ENCODE measurements around the gene TSPAN14. TPM values are rescaled to one million over a fixed set of nuclear protein-coding genes. Genes with fewer than 3 reads are reported as not detected.

Gene TSPAN14
- total and polyA plus RNA-seq, 10 of the 15 experiments (the other 5 are each of a cell fraction or from before 2014, with no cell fraction given) = 2.5 to 31.7 (median 17.9) TPM

DNA sequence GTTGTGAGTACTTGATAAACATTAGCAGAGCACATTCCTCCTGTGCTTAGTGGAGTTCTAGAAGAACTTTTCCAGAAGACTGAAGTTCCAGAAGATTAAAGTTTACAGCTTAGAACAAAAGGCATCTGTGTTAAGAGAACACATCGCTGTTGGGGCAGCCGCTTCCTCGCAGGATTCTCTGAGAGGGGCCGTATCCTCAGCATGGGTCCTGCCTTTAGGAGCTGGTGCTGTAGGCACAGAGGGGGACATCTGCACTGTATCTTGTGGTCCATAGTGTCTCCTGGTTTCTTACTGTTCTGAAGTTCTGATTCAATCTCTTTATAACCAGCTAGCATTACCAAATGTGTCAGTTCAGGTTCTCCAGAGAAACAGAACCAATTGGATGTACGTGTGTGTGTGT lies 99.9 kb downstream of the TSPAN14 start:
- no peaks in the 10 kb centered on the region for H3K79me2 ChIP-seq (ENCODE audit: control insufficient read depth, insufficient read depth, low read length)
- BruUV-seq (replicated peaks) = no TSS peak
- no peak overlapping the region for H2AFZ ChIP-seq (ENCODE audit: control insufficient read depth, low read depth, low read length)
- RAD21 ChIA-PET (ENCODE audit: unreplicated experiment) = interaction anchor here (1.0 kb wide), 1 partner anchor 18 kb away, joined by 3 read pairs; no protein-coding TSS in a partner anchor
- DNase-seq (ENCODE audit: low read depth, low spot score) (no peak), ATAC-seq (no peak), FAIRE-seq (no peak)
- H4K20me1 ChIP-seq (ENCODE audit: control insufficient read depth, insufficient read depth) = no peaks in the 10 kb centered on the region
- no peak overlapping the region for H3K4me3 ChIP-seq
- CTCF ChIA-PET = interaction anchor here (0.8 to 1.2 kb wide), 2 partner anchors 44 to 45 kb away, joined by 4 read pairs; no protein-coding TSS in a partner anchor
- H3K9ac ChIP-seq (ENCODE audit: control insufficient read depth, insufficient read depth, low read length) = no peak overlapping the region
- in situ Hi-C loops (cut with MboI) (no loop called here), intact Hi-C loops (cut with micrococcal nuclease; ENCODE audit: unreplicated experiment) (no loop called here)
- H3K36me3 ChIP-seq (ENCODE audit: control insufficient read depth in 2 of 2, insufficient read depth in 2 of 2, low read length in 1 of 2) = no peaks in the 10 kb centered on the region
- TF ChIP-seq JUNB (IDR thresholded peaks at IDR 0.05) = no peak
- TF ChIP-seq RAD21 (IDR thresholded peaks at IDR 0.05; ENCODE audit: insufficient read depth, low read depth, low read length) = no peak
- WGBS (ENCODE audit: insufficient coverage, insufficient replicate concordance, low lambda C conversion rate, missing lambda C conversion rate) = 84% methylated on average over 5 of the region's 5 CpGs
- H3K27ac ChIP-seq (ENCODE audit: control insufficient read depth, insufficient read depth) = no peak overlapping the region
- POLR2A ChIA-PET = no interaction called here
- no peaks in the 10 kb centered on the region for H3K9me3 ChIP-seq (replicated peaks; ENCODE audit: control insufficient read depth, insufficient read depth, low read length)
- no peak overlapping the region for H3K4me2 ChIP-seq (ENCODE audit: control insufficient read depth, insufficient read depth)
- H3K27me3 ChIP-seq (replicated peaks in 1 of 2; ENCODE audit: control insufficient read depth in 2 of 2, insufficient read depth in 2 of 2, low read length in 1 of 2) = no peaks in the 10 kb centered on the region; a peak in 1 of 4 replicates
- H3K4me1 ChIP-seq (ENCODE audit: control insufficient read depth, insufficient read depth, low read length) = no peaks in the 10 kb centered on the region
- SMC1A ChIA-PET (ENCODE audit: uncharacterized antibody, unreplicated experiment) = no interaction called here

DNA sequence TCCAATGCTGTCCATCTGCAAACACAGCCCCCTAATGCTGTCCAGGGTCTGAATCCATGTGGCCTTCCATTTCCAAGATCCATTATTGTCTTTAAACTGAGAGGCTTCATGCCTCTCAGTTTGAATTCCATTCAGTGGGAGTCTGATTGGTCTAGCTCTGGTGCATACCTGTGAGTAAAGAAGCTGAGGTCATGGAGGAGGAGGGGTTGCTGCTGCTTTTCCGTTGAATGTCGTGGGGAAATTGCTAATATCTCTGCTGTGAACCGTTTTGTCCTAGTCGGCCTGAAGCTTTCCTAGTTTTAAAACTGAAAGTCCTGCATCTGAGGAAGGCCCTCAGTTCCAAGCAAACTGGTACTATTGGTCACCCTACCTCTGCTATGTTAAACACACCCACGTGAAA lies 101.3 kb downstream of the TSPAN14 start:
- ChIA-PET POLR2A (interaction anchor here (1.0 to 1.5 kb wide), 3 partner anchors 9 to 31 kb away, joined by 3 read pairs; no protein-coding TSS in a partner anchor), CTCF (interaction anchor here (0.7 to 1.9 kb wide), 3 partner anchors 8 to 111 kb away, joined by 3 to 4 read pairs (median 4); no protein-coding TSS in a partner anchor)

More for the DNA sequence above, 101.3 kb downstream of the TSPAN14 start:
- no peaks in the 10 kb centered on the region for H3K36me3 ChIP-seq (ENCODE audit: control insufficient read depth in 2 of 2, insufficient read depth in 2 of 2, low read length in 1 of 2)
- ATAC-seq (no peak), FAIRE-seq (no peak), DNase-seq (ENCODE audit: low read depth, low spot score) (no peak)
- no peak overlapping the region for H3K27ac ChIP-seq (ENCODE audit: control insufficient read depth, insufficient read depth)
- SMC1A ChIA-PET (ENCODE audit: uncharacterized antibody, unreplicated experiment) = interaction anchor here (0.5 to 1.9 kb wide), 3 partner anchors 42 to 129 kb away, joined by 4 read pairs; no protein-coding TSS in a partner anchor
- H3K79me2 ChIP-seq (ENCODE audit: control insufficient read depth, insufficient read depth, low read length) = no peaks in the 10 kb centered on the region
- H2AFZ ChIP-seq (ENCODE audit: control insufficient read depth, low read depth, low read length) = no peak overlapping the region
- no peak overlapping the region for H3K4me3 ChIP-seq
- WGBS (ENCODE audit: insufficient coverage, insufficient replicate concordance, low lambda C conversion rate, missing lambda C conversion rate) = 22% methylated on average over 5 of the region's 5 CpGs
- BruUV-seq (replicated peaks) = no TSS peak
- in situ Hi-C loops (cut with MboI) (no loop called here), intact Hi-C loops (cut with micrococcal nuclease; ENCODE audit: unreplicated experiment) (no loop called here)
- no peaks in the 10 kb centered on the region; a peak in 1 of 4 replicates for H3K27me3 ChIP-seq (replicated peaks in 1 of 2; ENCODE audit: control insufficient read depth in 2 of 2, insufficient read depth in 2 of 2, low read length in 1 of 2)
- H3K9me3 ChIP-seq (replicated peaks; ENCODE audit: control insufficient read depth, insufficient read depth, low read length) = no peaks in the 10 kb centered on the region
- H3K4me1 ChIP-seq (ENCODE audit: control insufficient read depth, insufficient read depth, low read length) = no peaks in the 10 kb centered on the region
- H4K20me1 ChIP-seq (ENCODE audit: control insufficient read depth, insufficient read depth) = no peaks in the 10 kb centered on the region
- no peak overlapping the region for H3K4me2 ChIP-seq (ENCODE audit: control insufficient read depth, insufficient read depth)
- no peak for TF ChIP-seq SMAD5 (IDR thresholded peaks at IDR 0.05; ENCODE audit: low read depth)
- TF ChIP-seq KAT2A (conservative IDR thresholded peaks at IDR 0.05; ENCODE audit: control insufficient read depth, low read depth, low read length) = no peak
- TF ChIP-seq POLR2A (IDR thresholded peaks at IDR 0.05; ENCODE audit: low read depth, low read length) = no peak
- TF ChIP-seq, protein P1, sequence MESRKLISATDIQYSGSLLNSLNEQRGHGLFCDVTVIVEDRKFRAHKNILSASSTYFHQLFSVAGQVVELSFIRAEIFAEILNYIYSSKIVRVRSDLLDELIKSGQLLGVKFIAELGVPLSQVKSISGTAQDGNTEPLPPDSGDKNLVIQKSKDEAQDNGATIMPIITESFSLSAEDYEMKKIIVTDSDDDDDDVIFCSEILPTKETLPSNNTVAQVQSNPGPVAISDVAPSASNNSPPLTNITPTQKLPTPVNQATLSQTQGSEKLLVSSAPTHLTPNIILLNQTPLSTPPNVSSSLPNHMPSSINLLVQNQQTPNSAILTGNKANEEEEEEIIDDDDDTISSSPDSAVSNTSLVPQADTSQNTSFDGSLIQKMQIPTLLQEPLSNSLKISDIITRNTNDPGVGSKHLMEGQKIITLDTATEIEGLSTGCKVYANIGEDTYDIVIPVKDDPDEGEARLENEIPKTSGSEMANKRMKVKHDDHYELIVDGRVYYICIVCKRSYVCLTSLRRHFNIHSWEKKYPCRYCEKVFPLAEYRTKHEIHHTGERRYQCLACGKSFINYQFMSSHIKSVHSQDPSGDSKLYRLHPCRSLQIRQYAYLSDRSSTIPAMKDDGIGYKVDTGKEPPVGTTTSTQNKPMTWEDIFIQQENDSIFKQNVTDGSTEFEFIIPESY (IDR thresholded peaks at IDR 0.05) = no peak
- RAD21 ChIA-PET (ENCODE audit: unreplicated experiment) = interaction anchor here (1.4 kb wide), 1 partner anchor 14 kb away, joined by 4 read pairs; no protein-coding TSS in a partner anchor
- H3K9ac ChIP-seq (ENCODE audit: control insufficient read depth, insufficient read depth, low read length) = no peak overlapping the region
